ENCODE results near the gene CDKL2.

DNA sequence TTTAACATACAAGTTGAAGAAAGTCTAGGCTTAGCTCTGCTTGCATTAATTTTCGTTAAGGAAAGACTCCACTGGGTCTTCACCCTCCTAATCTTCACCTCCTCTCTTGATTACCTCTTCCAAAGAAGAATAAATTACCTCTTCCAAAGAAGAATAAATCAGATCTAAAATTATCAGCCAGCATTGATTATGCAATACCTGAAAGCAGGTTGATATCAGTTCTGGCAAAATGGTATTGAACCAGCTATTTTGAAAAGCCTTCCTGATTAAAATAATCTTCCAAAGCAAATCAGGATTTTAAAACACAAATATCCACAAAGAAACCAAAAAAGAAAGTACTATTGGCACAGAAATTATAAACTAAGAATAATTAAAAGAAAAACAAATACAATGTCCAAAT is 36.9 kb downstream of the CDKL2 start:
- TF ChIP-seq BHLHE40 (IDR thresholded peaks at IDR 0.05; ENCODE audit: borderline replicate concordance), result no peak
- no peak for TF ChIP-seq ARNT (IDR thresholded peaks at IDR 0.05)
- no peak for TF ChIP-seq L3MBTL2 (conservative IDR thresholded peaks at IDR 0.05)
- no peak for TF ChIP-seq FOXM1 (IDR thresholded peaks at IDR 0.05; ENCODE audit: borderline replicate concordance)
- no peak for TF ChIP-seq NFRKB (IDR thresholded peaks at IDR 0.05)
- no peak for TF ChIP-seq LEF1 (IDR thresholded peaks at IDR 0.05; ENCODE audit: borderline replicate concordance)
- TF ChIP-seq SUZ12 (IDR thresholded peaks at IDR 0.05), result no peak
- no peak for TF ChIP-seq ELF4 (IDR thresholded peaks at IDR 0.05)
- no peak for TF ChIP-seq HDGF (IDR thresholded peaks at IDR 0.05; ENCODE audit: borderline replicate concordance)
- TF ChIP-seq, protein P1, sequence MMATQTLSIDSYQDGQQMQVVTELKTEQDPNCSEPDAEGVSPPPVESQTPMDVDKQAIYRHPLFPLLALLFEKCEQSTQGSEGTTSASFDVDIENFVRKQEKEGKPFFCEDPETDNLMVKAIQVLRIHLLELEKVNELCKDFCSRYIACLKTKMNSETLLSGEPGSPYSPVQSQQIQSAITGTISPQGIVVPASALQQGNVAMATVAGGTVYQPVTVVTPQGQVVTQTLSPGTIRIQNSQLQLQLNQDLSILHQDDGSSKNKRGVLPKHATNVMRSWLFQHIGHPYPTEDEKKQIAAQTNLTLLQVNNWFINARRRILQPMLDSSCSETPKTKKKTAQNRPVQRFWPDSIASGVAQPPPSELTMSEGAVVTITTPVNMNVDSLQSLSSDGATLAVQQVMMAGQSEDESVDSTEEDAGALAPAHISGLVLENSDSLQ (IDR thresholded peaks at IDR 0.05), result no peak
- TF ChIP-seq SP1 (IDR thresholded peaks at IDR 0.05), result no peak
- TF ChIP-seq CTBP1 (IDR thresholded peaks at IDR 0.05; ENCODE audit: borderline replicate concordance), result no peak
- no peak for TF ChIP-seq FOXA1 (IDR thresholded peaks at IDR 0.05)
